SK-N-SH (cell line): ENCODE results near the gene UCKL1. TPM values are rescaled to one million over a fixed set of nuclear protein-coding genes. Genes with fewer than 3 reads are reported as not detected.

Experiments
- CTCF ChIA-PET: fragments of 300-600, 350-600 bp; formaldehyde crosslinking; extraction: SDS; loops from one replicate; lab custom pipeline; 2021; lab: Yijun Ruan, JAX
- POLR2A ChIA-PET: fragments of 350-600 bp; sonication (Branson Sonifier 250); formaldehyde crosslinking; extraction: SDS; loops from one replicate; lab custom pipeline; 2020; ENCODE audit warnings: antibody characterized with exemption, inconsistent platforms; lab: Yijun Ruan, JAX
- DNase-seq: peaks from one replicate; pipeline ENCODE4 v3.0.0; 2012
- H2AFZ ChIP-seq: fragments of 200-600 bp; sonication (generic); 2 replicates; pipeline ENCODE4 v1.8.1; 2016; ENCODE audit warnings: antibody characterized with exemption, mild to moderate bottlenecking, low read depth
- H3F3A ChIP-seq: fragments of 200-600 bp; sonication (generic); replicated peaks from 2 replicates; pipeline ENCODE3; 2016; ENCODE audit warnings: antibody characterized with exemption, mild to moderate bottlenecking; ENCODE audit not compliant: insufficient read depth
- H3K27ac ChIP-seq, 2 experiments: fragments of 200-500 bp in 1 of 2; fragments of 200-600 bp in 1 of 2; sonication (Bioruptor generic) in 1 of 2; sonication (generic), shearing (Covaris generic) in 1 of 2; 2 replicates each; pipeline versions ENCODE4 v1.5.1 to v1.6.1; 2014 to 2016; ENCODE audit warnings: low read depth in 2 of 2, inconsistent platforms in 1 of 2, low read length in 1 of 2, mild to moderate bottlenecking in 1 of 2, mixed read lengths in 1 of 2
- H3K27me3 ChIP-seq: fragments of 200-600 bp; sonication (generic), shearing (Covaris generic); 2 replicates; pipeline ENCODE4 v1.6.1; 2016; ENCODE audit warnings: mixed run types; ENCODE audit not compliant: insufficient read depth
- H3K36me3 ChIP-seq, 2 experiments: fragments of 200-500 bp in 1 of 2; fragments of 200-600 bp in 1 of 2; sonication (Bioruptor generic) in 1 of 2; sonication (generic) in 1 of 2; replicated peaks in 1 of 2; 2 replicates each; pipeline versions ENCODE3 to v1.5.1; 2014 to 2016; ENCODE audit warnings: low read length in 1 of 2, mild to moderate bottlenecking in 1 of 2; ENCODE audit not compliant: insufficient read depth in 2 of 2, control insufficient read depth in 1 of 2
- H3K4me1 ChIP-seq, 2 experiments: fragments of 200-500 bp in 1 of 2; fragments of 200-600 bp in 1 of 2; sonication (Bioruptor generic) in 1 of 2; sonication (generic), shearing (Covaris generic) in 1 of 2; 2 replicates each; pipeline versions ENCODE4 v1.5.1 to v1.6.1; 2014 to 2016; ENCODE audit warnings: low read depth in 1 of 2, low read length in 1 of 2, mixed run types in 1 of 2; ENCODE audit not compliant: insufficient read depth in 2 of 2, control insufficient read depth in 1 of 2
- H3K4me2 ChIP-seq: fragments of 200-600 bp; sonication (generic), shearing (Covaris generic); 2 replicates; pipeline ENCODE4 v1.6.1; 2017; ENCODE audit warnings: mixed run types
- H3K4me3 ChIP-seq, 2 experiments: fragments of 200-500 bp in 1 of 2; fragments of 200-600 bp in 1 of 2; sonication (Bioruptor generic) in 1 of 2; sonication (generic), shearing (Covaris generic) in 1 of 2; 2 replicates each; pipeline versions ENCODE4 v1.5.1 to v1.8.1; 2014 to 2016; ENCODE audit warnings: low read depth in 2 of 2, inconsistent platforms in 1 of 2, low read length in 1 of 2, mild to moderate bottlenecking in 1 of 2, mixed read lengths in 1 of 2, moderate library complexity in 1 of 2
- H3K79me2 ChIP-seq: fragments of 200-600 bp; sonication (generic); 2 replicates; pipeline ENCODE4 v1.8.1; 2017; ENCODE audit warnings: mild to moderate bottlenecking; ENCODE audit not compliant: insufficient read depth
- H3K9ac ChIP-seq: fragments of 200-600 bp; sonication (generic); 2 replicates; pipeline ENCODE4 v1.6.1; 2017; ENCODE audit warnings: mixed run types
- H3K9me2 ChIP-seq: fragments of 200-600 bp; sonication (generic); 2 replicates; pipeline ENCODE4 v1.6.1; 2017; ENCODE audit warnings: mixed run types
- H3K9me3 ChIP-seq: fragments of 200-600 bp; sonication (generic); 2 replicates; pipeline ENCODE4 v1.6.1; 2017; ENCODE audit warnings: mixed run types, mild to moderate bottlenecking, moderate library complexity
- H4K20me1 ChIP-seq: fragments of 200-600 bp; sonication (generic); 2 replicates; pipeline ENCODE4 v1.6.1; 2017; ENCODE audit warnings: mild to moderate bottlenecking, mixed run types; ENCODE audit not compliant: insufficient read depth
- CHD2 ChIP-seq: fragments of 150-350 bp; IDR thresholded peaks from 2 replicates; pipeline ENCODE4 v1.6.1; 2018; ENCODE audit warnings: low read length; ENCODE audit not compliant: partially characterized antibody
- FOXJ3 ChIP-seq: sonication (generic); formaldehyde crosslinking; IDR thresholded peaks from 2 replicates; pipeline ENCODE4 v1.5.1; 2020; ENCODE audit warnings: mild to moderate bottlenecking, missing genetic modification reagents
- FOXM1 ChIP-seq: IDR thresholded peaks from 2 replicates; pipeline ENCODE4 v1.4.0; 2012; ENCODE audit warnings: low read depth, mild to moderate bottlenecking
- GABPA ChIP-seq: IDR thresholded peaks from 2 replicates; pipeline ENCODE4 v1.4.0; 2012; ENCODE audit warnings: low read depth, mild to moderate bottlenecking
- GATA2 ChIP-seq: sonication (generic); formaldehyde crosslinking; IDR thresholded peaks from 2 replicates; pipeline ENCODE4 v1.5.0; 2020; ENCODE audit warnings: mild to moderate bottlenecking, missing genetic modification reagents
- MXI1 ChIP-seq: IDR thresholded peaks from 2 replicates; pipeline ENCODE4 v1.6.1; 2012; ENCODE audit warnings: mild to moderate bottlenecking, low read depth, low read length, improper control_type of control experiment
- NFIC ChIP-seq: IDR thresholded peaks from 2 replicates; pipeline ENCODE4 v1.4.0; 2012; ENCODE audit warnings: borderline replicate concordance
- POLR2AphosphoS5 ChIP-seq: IDR thresholded peaks from 2 replicates; pipeline ENCODE4 v1.6.1; 2012; ENCODE audit warnings: low read depth, low read length
- RAD21 ChIP-seq: IDR thresholded peaks from 2 replicates; pipeline ENCODE4 v1.6.1; 2012; ENCODE audit warnings: mild to moderate bottlenecking, low read length
- RCOR1 ChIP-seq: fragments of 150-350 bp; IDR thresholded peaks from 2 replicates; pipeline ENCODE4 v1.6.1; 2017; ENCODE audit warnings: antibody characterized with exemption, low read length
- RXRA ChIP-seq: IDR thresholded peaks from 2 replicates; pipeline ENCODE4 v1.4.0; 2012; ENCODE audit warnings: low read depth, mild to moderate bottlenecking, borderline replicate concordance
- TCF12 ChIP-seq: IDR thresholded peaks from 2 replicates; pipeline ENCODE4 v1.4.0; 2012
- YY1 ChIP-seq: IDR thresholded peaks from 2 replicates; pipeline ENCODE4 v1.4.0; 2012; ENCODE audit warnings: low read depth, mild to moderate bottlenecking
- WGBS: methylation state at CpG from one replicate; pipeline ENCODE4 v1.1.6; 2017; ENCODE audit warnings: low lambda C conversion rate; 5-methylcytosine and 5-hydroxymethylcytosine counted together
- polyA plus RNA-seq, 3 experiments: library from polyadenylated mRNA; depleted of rRNA; stranded (reverse); fragments of >200 nt; gene quantifications; 2 replicates each; pipeline ENCODE4 v1.2.3, GENCODE V29; 2012
- TF ChIP-seq, protein P1 (sequence below): IDR thresholded peaks from 2 replicates; pipeline ENCODE4 v1.4.0; 2012; ENCODE audit warnings: low read depth, borderline replicate concordance
- TF ChIP-seq, protein P2 (sequence below): IDR thresholded peaks from 2 replicates; pipeline ENCODE4 v1.6.1; 2012; ENCODE audit warnings: mild to moderate bottlenecking, low read depth, low read length, moderate library complexity
- TF ChIP-seq, protein P3 (sequence below): IDR thresholded peaks from 2 replicates; pipeline ENCODE4; 2012
- TF ChIP-seq, protein P4 (sequence below): IDR thresholded peaks from 2 replicates; pipeline ENCODE4 v1.4.0; 2012; ENCODE audit warnings: low read depth

The UCKL1 gene
- polyA plus RNA-seq, 1 of the 3 experiments (the other 2 are of a cell fraction), result 71.6 TPM

DNA sequence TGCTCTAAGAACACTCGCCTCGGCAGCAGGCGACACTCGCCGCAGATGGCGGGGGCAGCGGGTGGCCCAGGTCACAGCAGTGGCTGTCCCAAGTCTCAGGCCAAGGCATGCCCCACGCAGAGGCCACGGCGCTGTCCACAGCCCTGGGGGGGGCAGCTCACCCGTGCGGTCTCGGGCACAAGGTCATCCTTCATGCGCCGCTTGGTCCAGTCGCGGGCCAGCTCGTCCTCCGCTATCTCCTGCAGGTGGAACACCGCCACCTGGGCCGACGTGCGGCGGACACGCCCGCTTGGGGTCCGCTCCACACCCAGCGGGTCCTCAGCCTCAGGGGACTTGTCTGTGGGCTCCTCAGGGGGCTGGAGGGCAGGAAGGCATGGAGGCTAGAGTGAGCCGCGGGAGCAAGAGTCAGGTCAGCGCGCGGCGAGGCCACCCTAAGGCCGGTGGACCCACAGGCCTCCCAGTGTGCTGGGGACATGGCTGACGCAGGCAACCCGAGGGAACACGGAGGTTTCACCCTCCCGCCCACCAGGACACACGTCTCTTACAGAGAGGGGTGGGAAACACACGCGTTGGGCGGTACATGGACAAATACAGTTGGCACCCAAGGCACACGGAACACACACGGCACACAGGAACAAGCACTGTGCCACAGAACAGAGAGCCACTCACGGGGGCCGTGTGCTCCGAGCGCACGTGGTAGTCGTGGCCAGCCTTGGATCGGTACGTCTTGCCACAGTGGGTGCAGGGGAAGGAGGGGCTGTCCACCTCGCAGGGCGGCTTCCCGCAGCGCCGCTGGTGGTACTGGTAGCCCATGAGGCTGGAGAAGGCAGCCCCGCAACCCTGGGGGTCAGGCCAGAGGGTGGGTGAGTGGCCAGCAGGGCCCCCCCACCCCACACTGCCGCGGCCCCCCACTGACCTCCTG lies 6.5 kb upstream of the UCKL1 start:
- H3K4me3 ChIP-seq, result no peak overlapping the region
- 95% methylated on average over 40 of the region's 61 CpGs for WGBS
- ChIA-PET CTCF (interaction anchor here (1.7 to 2.5 kb wide), 2 partner anchors 11 to 18 kb away, joined by 7 to 12 read pairs; partner anchors contain the start of gene PRPF6), POLR2A (no interaction called here)
- no peak overlapping the region for H3K4me2 ChIP-seq
- no peaks in the 10 kb centered on the region for H3F3A ChIP-seq
- no peaks in the 10 kb centered on the region for H3K9me2 ChIP-seq
- no peak overlapping the region for H2AFZ ChIP-seq
- H3K36me3 ChIP-seq, result peaks cover 0 to 71% of the 10 kb centered on the region in 2 experiments
- H3K79me2 ChIP-seq, result no peaks in the 10 kb centered on the region
- TF ChIP-seq POLR2AphosphoS5, result no peak
- no peaks in the 10 kb centered on the region for H3K27me3 ChIP-seq
- no peaks in the 10 kb centered on the region for H4K20me1 ChIP-seq
- no peaks in the 10 kb centered on the region for H3K9me3 ChIP-seq
- H3K27ac ChIP-seq, result no peak overlapping the region
- peaks cover 0 to 5% of the 10 kb centered on the region in 2 experiments; a peak in 1 of 4 replicates for H3K4me1 ChIP-seq
- no peak overlapping the region for H3K9ac ChIP-seq
- no peak for DNase-seq

DNA sequence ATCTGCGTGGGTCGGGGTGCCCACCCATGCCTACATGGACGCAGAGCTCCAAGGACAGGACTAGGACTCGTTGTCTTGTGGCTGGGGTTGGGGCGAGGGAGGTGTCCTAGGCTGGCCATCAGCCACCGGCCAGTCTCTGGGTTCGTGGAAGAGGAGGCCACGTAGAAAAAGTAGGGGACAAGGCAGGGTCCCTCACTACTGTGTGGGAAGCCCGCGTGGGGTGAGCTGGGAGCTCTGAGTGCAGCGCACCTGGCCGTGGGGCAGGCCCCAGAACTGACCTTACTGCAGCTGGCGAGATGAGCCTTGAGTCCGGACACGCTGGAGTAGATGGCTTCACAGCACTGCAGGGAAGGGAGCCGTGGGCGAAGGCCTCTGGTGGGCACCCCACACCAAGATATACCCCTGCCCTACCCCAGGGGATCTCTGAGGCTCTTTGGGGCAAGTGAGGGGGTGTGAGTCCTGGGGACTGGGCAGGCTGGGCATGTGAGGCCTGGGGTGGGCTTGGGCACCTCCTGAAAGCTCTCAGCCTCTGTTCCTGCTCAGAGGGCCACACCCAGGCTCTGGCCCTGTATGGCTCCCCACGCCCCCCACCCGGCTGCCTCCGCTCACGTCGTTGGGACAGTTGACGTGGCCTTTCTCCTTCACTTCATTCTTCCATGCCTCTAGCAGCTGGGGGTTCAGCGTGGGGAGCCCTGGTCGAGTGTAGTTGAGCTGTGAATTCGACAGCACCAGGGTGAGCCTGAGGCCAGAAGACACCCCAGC lies 5.6 kb upstream of the UCKL1 start:
- Histone ChIP-seq H3K27ac (no peak overlapping the region), H3K9me3 (no peaks in the 10 kb centered on the region), H3K4me1 (peaks cover 0 to 9% of the 10 kb centered on the region in 2 experiments; a peak in 1 of 4 replicates), H3K79me2 (no peaks in the 10 kb centered on the region), H2AFZ (no peak overlapping the region), H3K36me3 (peaks cover 0 to 62% of the 10 kb centered on the region in 2 experiments), H3K9me2 (no peaks in the 10 kb centered on the region), H3F3A (peaks cover 5% of the 10 kb centered on the region), H3K4me3 (no peak overlapping the region), H3K4me2 (no peak overlapping the region), H3K9ac (no peak overlapping the region), H4K20me1 (no peaks in the 10 kb centered on the region), H3K27me3 (no peaks in the 10 kb centered on the region)
- TF ChIP-seq FOXM1 (no peak), GATA2 (CRISPR knock-in tag) (no peak), GABPA (no peak), RXRA (no peak), FOXJ3 (CRISPR knock-in tag) (no peak), CHD2 (no peak), RCOR1 (no peak), MXI1 (no peak), YY1 (no peak), RAD21 (no peak), NFIC (no peak), TCF12 (no peak)
- TF ChIP-seq, protein P1, sequence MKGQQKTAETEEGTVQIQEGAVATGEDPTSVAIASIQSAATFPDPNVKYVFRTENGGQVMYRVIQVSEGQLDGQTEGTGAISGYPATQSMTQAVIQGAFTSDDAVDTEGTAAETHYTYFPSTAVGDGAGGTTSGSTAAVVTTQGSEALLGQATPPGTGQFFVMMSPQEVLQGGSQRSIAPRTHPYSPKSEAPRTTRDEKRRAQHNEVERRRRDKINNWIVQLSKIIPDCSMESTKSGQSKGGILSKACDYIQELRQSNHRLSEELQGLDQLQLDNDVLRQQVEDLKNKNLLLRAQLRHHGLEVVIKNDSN, result no peak
- TF ChIP-seq, protein P2, sequence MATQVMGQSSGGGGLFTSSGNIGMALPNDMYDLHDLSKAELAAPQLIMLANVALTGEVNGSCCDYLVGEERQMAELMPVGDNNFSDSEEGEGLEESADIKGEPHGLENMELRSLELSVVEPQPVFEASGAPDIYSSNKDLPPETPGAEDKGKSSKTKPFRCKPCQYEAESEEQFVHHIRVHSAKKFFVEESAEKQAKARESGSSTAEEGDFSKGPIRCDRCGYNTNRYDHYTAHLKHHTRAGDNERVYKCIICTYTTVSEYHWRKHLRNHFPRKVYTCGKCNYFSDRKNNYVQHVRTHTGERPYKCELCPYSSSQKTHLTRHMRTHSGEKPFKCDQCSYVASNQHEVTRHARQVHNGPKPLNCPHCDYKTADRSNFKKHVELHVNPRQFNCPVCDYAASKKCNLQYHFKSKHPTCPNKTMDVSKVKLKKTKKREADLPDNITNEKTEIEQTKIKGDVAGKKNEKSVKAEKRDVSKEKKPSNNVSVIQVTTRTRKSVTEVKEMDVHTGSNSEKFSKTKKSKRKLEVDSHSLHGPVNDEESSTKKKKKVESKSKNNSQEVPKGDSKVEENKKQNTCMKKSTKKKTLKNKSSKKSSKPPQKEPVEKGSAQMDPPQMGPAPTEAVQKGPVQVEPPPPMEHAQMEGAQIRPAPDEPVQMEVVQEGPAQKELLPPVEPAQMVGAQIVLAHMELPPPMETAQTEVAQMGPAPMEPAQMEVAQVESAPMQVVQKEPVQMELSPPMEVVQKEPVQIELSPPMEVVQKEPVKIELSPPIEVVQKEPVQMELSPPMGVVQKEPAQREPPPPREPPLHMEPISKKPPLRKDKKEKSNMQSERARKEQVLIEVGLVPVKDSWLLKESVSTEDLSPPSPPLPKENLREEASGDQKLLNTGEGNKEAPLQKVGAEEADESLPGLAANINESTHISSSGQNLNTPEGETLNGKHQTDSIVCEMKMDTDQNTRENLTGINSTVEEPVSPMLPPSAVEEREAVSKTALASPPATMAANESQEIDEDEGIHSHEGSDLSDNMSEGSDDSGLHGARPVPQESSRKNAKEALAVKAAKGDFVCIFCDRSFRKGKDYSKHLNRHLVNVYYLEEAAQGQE, result no peak
- TF ChIP-seq, protein P3, sequence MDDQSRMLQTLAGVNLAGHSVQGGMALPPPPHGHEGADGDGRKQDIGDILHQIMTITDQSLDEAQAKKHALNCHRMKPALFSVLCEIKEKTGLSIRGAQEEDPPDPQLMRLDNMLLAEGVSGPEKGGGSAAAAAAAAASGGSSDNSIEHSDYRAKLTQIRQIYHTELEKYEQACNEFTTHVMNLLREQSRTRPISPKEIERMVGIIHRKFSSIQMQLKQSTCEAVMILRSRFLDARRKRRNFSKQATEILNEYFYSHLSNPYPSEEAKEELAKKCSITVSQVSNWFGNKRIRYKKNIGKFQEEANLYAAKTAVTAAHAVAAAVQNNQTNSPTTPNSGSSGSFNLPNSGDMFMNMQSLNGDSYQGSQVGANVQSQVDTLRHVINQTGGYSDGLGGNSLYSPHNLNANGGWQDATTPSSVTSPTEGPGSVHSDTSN, result no peak
- TF ChIP-seq, protein P4, sequence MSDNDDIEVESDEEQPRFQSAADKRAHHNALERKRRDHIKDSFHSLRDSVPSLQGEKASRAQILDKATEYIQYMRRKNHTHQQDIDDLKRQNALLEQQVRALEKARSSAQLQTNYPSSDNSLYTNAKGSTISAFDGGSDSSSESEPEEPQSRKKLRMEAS, result no peak
- DNase-seq, result no peak
- ChIA-PET POLR2A (no interaction called here), CTCF (interaction anchor here (0.6 to 2.5 kb wide), 2 partner anchors 12 to 187 kb away, joined by 3 to 12 read pairs; no protein-coding TSS in a partner anchor)
- WGBS, result 88% methylated on average over 15 of the region's 26 CpGs
